Measurements from ENCODE around the gene PDP2.

GRCh38 chr16:66925322-66925840 is 45.1 kb downstream of the PDP2 start, which contains the start of gene RRAD:
- TF ChIP-seq CTCF (IDR thresholded peaks at IDR 0.05 in 4 of 5, conservative IDR thresholded peaks at IDR 0.05 in 1 of 5) (peak in 3 of 5 experiments; percentile 16 to 25 (median 21)), POLR2A (IDR thresholded peaks at IDR 0.05) (peak; percentile 86 to 94)
